B cell (primary cell): ENCODE measurements around the gene TXNRD3.

Source experiments
- CTCF ChIP-seq: fragments of 200-600 bp; IDR thresholded peaks from one replicate; pipeline ENCODE4 v1.8.0; 2022; ENCODE audit warnings: antibody characterized with exemption, mild to moderate bottlenecking
- EZH2 ChIP-seq: IDR thresholded peaks from 2 replicates; pipeline ENCODE4 v1.6.1; 2012; ENCODE audit warnings: borderline replicate concordance, low read depth, mild to moderate bottlenecking, moderate library complexity, low read length; ENCODE audit not compliant: insufficient read depth, poor library complexity, severe bottlenecking

GRCh38 chr3:126663257-126663656 lies 8.3 kb upstream of the TXNRD3 start:
- no peak for TF ChIP-seq CTCF
- TF ChIP-seq EZH2, result no peak
